BJ (cell line): ENCODE measurements around the gene BRD4. TPM values are rescaled to one million over a fixed set of nuclear protein-coding genes. Genes with fewer than 3 reads are reported as not detected.
A peak's percentile ranks its signal among the peaks of the same experiment; 100 is the strongest.

Experiments
- CTCF ChIA-PET: fragments of 350-600 bp; formaldehyde crosslinking; extraction: SDS; loops from one replicate; lab custom pipeline; 2021; ENCODE audit warnings: antibody characterized with exemption, inconsistent platforms; lab: Yijun Ruan, JAX
- POLR2A ChIA-PET: fragments of 300-600 bp; sonication (Branson Sonifier 250); formaldehyde crosslinking; extraction: SDS; loops from one replicate; lab custom pipeline; 2021; ENCODE audit warnings: antibody characterized with exemption; lab: Charles Lee
- DNase-seq: peaks from one replicate; pipeline ENCODE4 v3.0.0-alpha.2; 2011; ENCODE audit warnings: low read depth
- H3K27me3 ChIP-seq: 2 replicates; pipeline ENCODE4 v1.6.0; 2011; ENCODE audit warnings: low read length; ENCODE audit not compliant: control insufficient read depth, insufficient read depth
- H3K36me3 ChIP-seq: 2 replicates; pipeline ENCODE4 v1.5.1; 2011; ENCODE audit warnings: low read length; ENCODE audit not compliant: control insufficient read depth, insufficient read depth
- H3K4me3 ChIP-seq: 2 replicates; pipeline ENCODE4 v1.5.1; 2011; ENCODE audit warnings: low read depth, mild to moderate bottlenecking, control low read depth, low read length
- polyA plus RNA-seq: library from polyadenylated mRNA; depleted of rRNA; stranded (reverse); fragments of >200 nt; gene quantifications from 2 replicates; pipeline ENCODE4 v1.2.3, GENCODE V29; 2011
- TF ChIP-seq, protein P1 (sequence below): IDR thresholded peaks from 2 replicates; pipeline ENCODE4 v1.5.1; 2011; ENCODE audit warnings: low read depth, mild to moderate bottlenecking, control low read depth, inconsistent platforms, low read length, moderate library complexity; ENCODE audit not compliant: insufficient read depth

The BRD4 gene
- polyA plus RNA-seq, 1 experiment: 9.5 TPM

DNA sequence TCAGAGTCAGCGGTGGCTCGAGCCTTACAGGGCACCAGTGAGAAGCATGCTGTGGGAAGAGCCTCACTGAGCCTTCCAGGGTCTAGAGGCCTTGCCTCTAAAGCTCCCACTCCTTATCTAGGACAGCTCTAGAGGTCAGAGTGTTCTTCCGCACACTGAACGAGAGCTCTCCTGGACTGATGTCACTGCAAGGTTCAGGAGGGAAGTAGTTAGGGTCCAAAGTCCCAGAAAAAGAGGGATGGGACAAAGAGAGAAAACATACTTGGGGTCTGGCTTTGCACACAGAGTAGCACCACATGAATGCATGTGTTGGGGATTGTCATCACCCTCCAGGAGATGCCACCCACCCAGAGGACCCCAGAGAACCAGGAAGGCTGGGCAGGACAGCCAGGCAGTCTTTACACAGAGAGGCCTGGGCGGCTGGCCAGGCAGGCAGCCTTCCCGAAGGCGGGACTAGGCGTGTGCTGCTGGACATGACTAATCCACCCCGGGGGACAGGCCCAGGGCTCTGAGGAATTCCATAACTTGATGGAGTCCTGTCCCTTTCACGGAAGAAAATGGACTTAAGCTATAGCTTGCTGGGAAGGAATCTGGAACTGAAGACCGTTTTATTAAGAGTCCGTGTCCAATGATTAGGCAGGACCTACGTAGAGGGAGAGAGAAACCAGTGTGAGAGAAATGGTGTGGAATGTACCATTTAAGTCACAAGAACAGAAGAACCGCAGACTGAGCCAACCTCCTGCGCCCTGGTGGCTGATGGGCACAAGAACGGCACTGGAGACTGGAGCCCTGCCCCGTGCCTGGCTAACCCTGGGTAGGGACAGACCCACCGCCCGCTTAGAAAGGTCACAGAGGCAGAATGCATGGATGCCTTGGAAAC lies 83.5 kb downstream of the BRD4 start:
- no peaks in the 10 kb centered on the region for H3K27me3 ChIP-seq
- DNase-seq: peak; percentile 52
- TF ChIP-seq, protein P1, sequence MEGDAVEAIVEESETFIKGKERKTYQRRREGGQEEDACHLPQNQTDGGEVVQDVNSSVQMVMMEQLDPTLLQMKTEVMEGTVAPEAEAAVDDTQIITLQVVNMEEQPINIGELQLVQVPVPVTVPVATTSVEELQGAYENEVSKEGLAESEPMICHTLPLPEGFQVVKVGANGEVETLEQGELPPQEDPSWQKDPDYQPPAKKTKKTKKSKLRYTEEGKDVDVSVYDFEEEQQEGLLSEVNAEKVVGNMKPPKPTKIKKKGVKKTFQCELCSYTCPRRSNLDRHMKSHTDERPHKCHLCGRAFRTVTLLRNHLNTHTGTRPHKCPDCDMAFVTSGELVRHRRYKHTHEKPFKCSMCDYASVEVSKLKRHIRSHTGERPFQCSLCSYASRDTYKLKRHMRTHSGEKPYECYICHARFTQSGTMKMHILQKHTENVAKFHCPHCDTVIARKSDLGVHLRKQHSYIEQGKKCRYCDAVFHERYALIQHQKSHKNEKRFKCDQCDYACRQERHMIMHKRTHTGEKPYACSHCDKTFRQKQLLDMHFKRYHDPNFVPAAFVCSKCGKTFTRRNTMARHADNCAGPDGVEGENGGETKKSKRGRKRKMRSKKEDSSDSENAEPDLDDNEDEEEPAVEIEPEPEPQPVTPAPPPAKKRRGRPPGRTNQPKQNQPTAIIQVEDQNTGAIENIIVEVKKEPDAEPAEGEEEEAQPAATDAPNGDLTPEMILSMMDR: no peak; the same call in 1 of the 2 replicates
- CTCF ChIA-PET: interaction anchor here (0.5 to 1.7 kb wide), 5 partner anchors 10 to 308 kb away, joined by 3 to 7 read pairs (median 3); no protein-coding TSS in a partner anchor
- H3K4me3 ChIP-seq: no peak overlapping the region
- POLR2A ChIA-PET: no interaction called here
- H3K36me3 ChIP-seq: peaks cover 36% of the 10 kb centered on the region

DNA sequence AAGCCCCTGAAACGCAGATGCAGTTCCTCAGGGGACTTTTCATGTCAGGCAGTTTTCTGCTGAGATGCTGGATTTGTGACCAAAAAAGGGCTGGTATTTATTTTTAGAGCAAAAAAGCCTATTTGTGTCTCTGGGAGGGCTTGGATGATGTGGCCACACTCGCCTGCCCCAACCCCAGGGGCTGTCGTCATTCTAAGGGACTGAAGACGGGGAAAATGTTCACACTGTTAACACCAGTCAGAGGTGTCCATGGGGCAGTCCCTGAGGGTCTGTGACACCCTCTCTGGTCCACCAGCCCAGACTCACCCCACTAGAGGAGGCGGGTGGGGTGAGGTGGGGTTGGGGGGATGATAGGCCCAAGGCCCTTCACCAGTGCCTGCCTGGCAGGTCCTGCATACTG lies 84.2 kb downstream of the BRD4 start:
- POLR2A ChIA-PET: no interaction called here
- Histone ChIP-seq H3K27me3 (no peaks in the 10 kb centered on the region), H3K4me3 (no peak overlapping the region), H3K36me3 (peaks cover 34% of the 10 kb centered on the region)
- TF ChIP-seq, protein P1: no peak
- DNase-seq: no peak
- CTCF ChIA-PET: no interaction called here

DNA sequence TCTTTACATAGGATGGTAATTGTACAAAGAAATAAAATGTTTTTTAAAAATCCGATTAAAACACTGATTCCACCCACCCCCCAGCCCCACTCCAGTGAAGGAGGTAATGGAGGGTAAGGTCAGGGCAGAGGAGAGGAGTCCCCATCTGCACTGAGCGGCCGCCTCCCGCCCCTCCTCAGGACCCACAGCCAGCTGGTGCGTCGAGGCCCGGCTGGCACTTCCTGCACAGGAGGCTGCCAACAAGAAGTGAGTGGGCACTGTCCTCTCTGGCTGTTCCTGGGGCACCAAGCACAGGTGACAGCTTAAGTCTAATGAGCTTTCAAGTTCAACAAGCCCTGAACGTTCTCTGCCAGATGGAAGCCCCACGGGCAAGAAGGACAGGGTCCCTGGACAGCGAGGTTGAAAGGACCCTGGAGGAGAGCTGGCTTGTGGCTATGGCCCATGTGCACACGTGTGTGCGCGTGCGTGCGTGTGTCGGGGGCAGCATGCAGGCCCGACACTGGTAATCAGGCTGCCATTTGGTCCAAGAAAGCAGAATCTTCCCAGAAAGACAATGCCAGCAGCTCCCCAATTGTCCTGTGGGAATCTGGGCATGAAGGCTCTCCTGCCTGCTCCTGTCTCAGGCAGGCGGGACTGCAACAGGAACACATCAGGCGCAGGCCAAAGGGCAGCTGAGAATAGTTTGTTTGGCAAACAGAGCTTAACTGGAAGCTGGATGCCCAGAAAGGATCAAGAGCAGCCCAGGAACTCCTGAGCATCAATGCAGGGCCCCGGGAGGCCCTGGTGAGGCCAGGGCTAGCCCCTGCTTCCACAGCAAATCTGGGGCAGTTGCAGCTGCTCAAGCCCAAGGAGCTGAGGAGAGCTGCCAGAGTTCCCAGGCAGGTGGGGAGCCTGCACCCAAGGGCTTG lies 85.0 kb downstream of the BRD4 start:
- H3K27me3 ChIP-seq: no peaks in the 10 kb centered on the region
- H3K36me3 ChIP-seq: peaks cover 30% of the 10 kb centered on the region
- no peak for DNase-seq
- no peak overlapping the region for H3K4me3 ChIP-seq
- ChIA-PET POLR2A (no interaction called here), CTCF (no interaction called here)
- TF ChIP-seq, protein P1: no peak

DNA sequence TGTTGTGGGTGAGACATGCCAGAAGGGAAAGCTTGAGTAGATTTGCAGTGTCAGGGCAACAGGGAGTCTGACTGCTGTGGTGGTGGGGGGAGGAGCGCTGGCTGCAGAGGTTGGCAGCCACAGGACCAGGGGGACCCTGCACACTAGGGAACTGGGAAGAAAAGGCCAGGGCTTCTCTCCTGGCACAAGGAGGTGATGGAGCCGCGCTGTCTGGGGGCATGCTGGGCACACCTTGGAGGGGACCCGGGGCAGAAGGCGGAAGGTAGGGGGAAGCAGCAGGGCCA lies 86.2 kb downstream of the BRD4 start:
- peaks cover 31% of the 10 kb centered on the region for H3K36me3 ChIP-seq
- POLR2A ChIA-PET: no interaction called here
- CTCF ChIA-PET: no interaction called here

More for the DNA sequence above, 86.2 kb downstream of the BRD4 start:
- H3K27me3 ChIP-seq: no peaks in the 10 kb centered on the region
- TF ChIP-seq, protein P1: no peak
- no peak overlapping the region for H3K4me3 ChIP-seq
- no peak for DNase-seq
